ENCODE measurements around the gene KRT2. TPM values are rescaled to one million over a fixed set of nuclear protein-coding genes. Genes with fewer than 3 reads are reported as not detected.

The KRT2 gene
- total and polyA plus RNA-seq, 2 of the 4 experiments (the other 2 are of a cell fraction), result not detected

DNA sequence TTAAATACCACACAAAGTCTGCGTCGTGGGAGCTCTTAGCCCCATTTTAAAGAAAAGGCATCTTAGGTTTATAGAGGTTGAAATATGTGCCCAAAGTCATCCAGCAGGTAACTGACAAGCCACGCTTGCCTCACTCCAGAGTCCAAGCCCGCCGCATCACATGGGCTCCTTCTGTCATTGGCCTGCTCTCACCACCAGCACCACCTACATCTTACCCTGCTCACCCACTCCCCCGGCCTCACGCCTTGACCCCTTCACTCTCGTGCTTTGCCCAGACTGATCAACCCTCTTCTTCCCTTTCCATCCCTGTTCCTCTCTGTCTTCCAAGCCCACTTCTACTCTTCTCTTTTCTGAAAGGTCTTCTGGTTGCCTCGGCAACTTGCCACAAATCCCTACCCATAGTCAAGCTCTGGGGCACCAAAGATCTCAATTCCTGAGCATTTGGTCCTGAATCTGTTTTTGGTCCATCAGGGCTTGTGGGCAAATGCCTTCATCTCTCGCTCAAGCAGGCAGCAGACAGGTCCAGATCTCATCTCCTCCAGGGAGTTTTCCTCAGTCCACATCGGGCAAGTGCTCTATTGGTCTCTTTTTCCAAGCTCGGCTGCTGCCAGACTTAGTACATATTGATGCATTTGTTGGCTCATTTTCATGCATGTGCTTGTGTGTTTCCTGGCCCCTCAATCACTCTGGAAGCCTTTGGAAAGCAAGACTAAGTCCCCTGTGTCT, 31.7 kb upstream of the KRT2 start:
- Histone ChIP-seq H3K14ac (replicated peaks; ENCODE audit: low read depth, low read length) (no peak overlapping the region), H3K79me1 (ENCODE audit: low read depth in 1 of 2, low read length in 2 of 2) (no peaks in the 10 kb centered on the region), H3K18ac (ENCODE audit: low read depth, low read length) (no peak overlapping the region), H4K91ac (ENCODE audit: insufficient read depth, low read depth, low read length) (no peak overlapping the region), H3K4me3 (ENCODE audit: insufficient read depth, low read depth, low read length) (no peak overlapping the region), H3K27ac (ENCODE audit: insufficient read depth, low read length) (no peak overlapping the region), H4K20me1 (ENCODE audit: insufficient read depth, low read length) (no peaks in the 10 kb centered on the region), H2BK5ac (ENCODE audit: low read depth, low read length, poor library complexity, severe bottlenecking) (no peak overlapping the region), H2BK15ac (ENCODE audit: low read depth, low read length) (no peak overlapping the region), H3K9me1 (ENCODE audit: insufficient read depth, low read length) (no peaks in the 10 kb centered on the region), H2BK20ac (ENCODE audit: low read depth, low read length) (no peak overlapping the region), H4K8ac (ENCODE audit: low read depth in 2 of 2, low read length in 2 of 2) (no peak overlapping the region), H3K9me3 (ENCODE audit: control insufficient read depth, insufficient read depth, low read length) (no peaks in the 10 kb centered on the region), H3K4me2 (ENCODE audit: low read depth, low read length) (no peak overlapping the region), H2BK120ac (ENCODE audit: low read depth, low read length) (no peak overlapping the region), H2AK5ac (ENCODE audit: low read depth, low read length) (no peak overlapping the region), H3K27me3 (ENCODE audit: control insufficient read depth, insufficient read depth, low read length) (peaks cover 35% of the 10 kb centered on the region), H2AK9ac (replicated peaks; ENCODE audit: low read depth, low read length, poor library complexity) (no peak overlapping the region), H3K23ac (ENCODE audit: low read depth, low read length) (no peak overlapping the region), H4K5ac (ENCODE audit: low read depth, low read length) (no peak overlapping the region), H3K4me1 (ENCODE audit: control insufficient read depth, insufficient read depth, low read length) (no peaks in the 10 kb centered on the region), H3K9ac (ENCODE audit: low read depth, low read length) (no peak overlapping the region), H3K56ac (ENCODE audit: extremely low read depth, insufficient read depth, low read length) (no peak overlapping the region), H3K4ac (ENCODE audit: low read depth, low read length) (no peak overlapping the region), H2AFZ (replicated peaks; ENCODE audit: low read length, poor library complexity) (no peak overlapping the region), H3K36me3 (ENCODE audit: control insufficient read depth, insufficient read depth, low read length) (no peaks in the 10 kb centered on the region)
- no peak for ATAC-seq (ENCODE audit: low read depth)
- in situ Hi-C loops (cut with MboI; ENCODE audit: low sequenced_read_pairs) (no loop called here), dilution Hi-C loops (cut with HindIII; ENCODE audit: low sequenced_read_pairs, unreplicated experiment) (no loop called here), intact Hi-C loops (cut with micrococcal nuclease) (no loop called here)
- no peak for DNase-seq
- no TSS peak for BruUV-seq (replicated peaks)
- TF ChIP-seq MAFK (IDR thresholded peaks at IDR 0.05; ENCODE audit: low read depth, low read length) (no peak), RFX5 (IDR thresholded peaks at IDR 0.05; ENCODE audit: low read depth, low read length) (no peak)
- ChIA-PET POLR2A (ENCODE audit: unreplicated experiment) (no interaction called here), CTCF (no interaction called here)
- WGBS, 2 experiments (ENCODE audit: extremely low coverage in 2 of 2, insufficient read length in 1 of 2), result 63% methylated on average over 5 of the region's 12 CpGs; no CpG with 5 or more reads in 1 of the 2 experiments

Data from IMR-90 (cell line).